NCI-H1092 (cell line): ENCODE measurements around the gene GALNT7.
"Not testable (repeated sequence)": the region's sequence is repeated elsewhere in the genome, so short reads cannot be mapped to it uniquely, and the experiment has no call there.

ENCODE experiments used
- DNase-seq: peaks from one replicate; lab custom pipeline; 2025; lab: John Stamatoyannopoulos, UW

The GALNT7 gene

DNA sequence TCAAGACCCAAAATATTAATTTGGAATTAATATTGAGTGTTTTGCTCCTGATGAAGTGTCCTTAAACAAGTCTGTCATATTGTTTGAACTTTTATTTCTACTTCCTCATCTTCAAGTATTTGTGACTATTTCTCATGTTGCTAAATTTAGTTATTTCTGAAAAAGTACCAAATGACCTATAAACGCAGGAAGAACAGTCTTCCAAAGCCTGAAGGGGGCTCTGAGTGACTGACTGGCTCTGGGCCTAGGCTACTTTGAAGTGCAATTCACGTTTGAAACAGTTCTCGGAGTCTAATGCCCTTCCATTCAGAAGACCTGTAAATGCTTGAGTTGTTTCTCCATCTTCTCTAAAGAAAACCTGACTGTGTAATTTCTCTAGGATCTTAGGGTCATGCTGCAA, 26.5 kb downstream of the GALNT7 start:
- DNase-seq = no peak

DNA sequence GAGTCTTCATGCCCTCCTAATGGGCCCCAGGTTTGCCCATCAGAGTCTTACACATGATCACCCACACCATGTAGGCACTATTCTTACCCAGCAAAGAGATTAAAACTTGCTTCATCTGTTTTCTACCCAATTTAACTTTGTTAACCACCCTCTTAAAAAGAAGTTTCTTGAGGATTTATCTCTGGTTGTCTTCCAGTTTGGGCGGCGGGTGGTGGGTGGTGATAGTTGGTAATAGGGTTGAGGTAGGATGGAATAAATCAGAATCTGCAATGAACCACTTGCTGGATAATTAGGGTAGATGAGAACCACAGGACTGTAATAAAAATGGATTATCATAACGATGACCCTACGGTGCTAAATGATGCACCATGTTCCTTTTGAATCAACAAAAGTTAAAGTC, 30.9 kb downstream of the GALNT7 start:
- no peak for DNase-seq

DNA sequence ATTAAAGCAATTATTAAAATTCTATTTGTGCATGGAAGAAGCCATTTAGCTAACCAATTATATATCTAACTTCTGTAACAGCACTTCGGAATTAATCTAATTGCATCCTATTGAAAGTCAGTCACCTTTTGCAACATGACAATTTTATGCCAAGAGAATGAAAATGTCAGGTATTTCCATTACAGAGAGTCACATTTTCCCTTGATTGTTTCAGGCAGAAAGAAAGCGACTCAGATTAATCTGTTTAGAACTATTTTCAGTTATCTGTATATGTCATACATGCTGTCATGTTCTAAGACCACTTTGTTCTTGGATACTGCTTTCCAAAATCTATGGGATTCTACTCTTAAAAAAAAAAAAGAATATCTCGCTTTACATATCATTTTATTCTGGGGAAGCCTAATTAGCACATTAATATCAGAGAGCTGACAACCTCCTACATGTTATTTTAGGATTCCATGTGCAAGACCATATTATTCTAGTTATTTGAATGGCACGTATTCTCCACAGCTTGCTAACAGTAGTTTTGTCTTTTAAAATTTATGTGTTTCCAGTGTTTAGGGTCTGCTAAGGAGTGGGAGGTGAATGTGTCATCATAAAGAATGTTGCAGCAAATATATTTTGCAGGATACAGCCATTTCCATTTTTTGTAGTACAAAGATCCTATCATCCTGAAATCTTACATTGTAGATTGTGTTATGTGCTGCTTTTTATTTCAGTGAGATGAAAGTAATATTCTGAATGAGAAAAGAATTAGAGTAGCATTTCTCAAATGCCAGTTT, 31.7 kb downstream of the GALNT7 start:
- DNase-seq = no peak

DNA sequence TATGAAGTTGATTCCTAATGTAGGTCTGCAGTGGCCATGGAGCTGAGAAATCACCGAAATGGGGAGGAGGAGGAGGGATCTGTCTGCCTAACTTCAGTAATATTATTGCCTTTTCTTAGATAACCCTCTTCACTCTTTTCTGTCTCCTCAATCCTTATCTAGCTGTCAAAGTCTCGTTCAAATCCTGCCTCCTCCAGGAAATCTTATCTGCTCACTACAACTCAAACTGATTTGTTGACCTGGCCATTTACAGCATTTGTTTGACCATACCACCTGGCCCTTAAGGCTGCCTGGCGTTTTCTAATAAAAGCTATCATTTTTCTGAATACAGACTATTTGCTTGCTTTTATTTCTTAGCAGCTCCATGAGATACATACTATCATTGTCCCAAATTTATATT, 33.8 kb downstream of the GALNT7 start:
- DNase-seq = no peak

DNA sequence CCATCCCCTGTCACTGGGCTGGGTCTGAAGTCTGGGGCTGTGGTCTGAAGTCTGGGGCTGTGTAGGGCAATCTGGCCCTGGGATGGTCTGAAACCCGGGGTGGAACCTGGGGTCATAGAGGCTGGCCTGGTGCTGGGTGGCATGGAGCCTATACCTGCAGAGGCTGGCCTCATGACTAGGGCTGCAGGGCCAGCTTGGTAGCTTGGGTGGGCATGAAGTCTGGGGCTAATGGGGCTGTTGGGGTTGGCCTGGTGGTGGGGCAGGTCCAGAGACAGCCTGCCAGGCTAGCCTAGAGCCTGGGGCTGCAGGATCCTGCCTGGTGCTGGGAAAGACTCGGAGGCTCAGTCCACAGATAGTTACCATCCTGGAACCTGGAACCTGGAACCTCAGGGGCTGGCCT, 37.0 kb downstream of the GALNT7 start:
- DNase-seq = no peak

DNA sequence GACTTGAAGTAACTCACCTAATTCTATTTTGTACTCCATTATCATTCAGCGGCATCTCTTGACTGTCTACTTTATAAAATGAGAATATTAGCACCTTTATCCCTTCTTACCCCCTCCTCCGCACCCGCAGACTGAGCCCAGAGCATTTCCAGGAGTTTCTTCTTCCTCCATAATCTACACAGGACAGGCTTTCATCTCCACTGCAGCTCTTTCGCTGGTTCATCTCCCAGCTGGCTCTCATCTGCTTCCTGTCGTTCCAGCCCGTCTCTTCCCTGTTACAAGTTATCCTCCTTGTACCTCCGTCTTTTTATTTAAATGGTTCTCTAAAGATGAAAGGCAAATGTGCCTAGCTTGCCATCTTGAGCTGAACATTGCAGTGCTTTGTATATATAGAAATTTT, 39.8 kb downstream of the GALNT7 start:
- DNase-seq = no peak

DNA sequence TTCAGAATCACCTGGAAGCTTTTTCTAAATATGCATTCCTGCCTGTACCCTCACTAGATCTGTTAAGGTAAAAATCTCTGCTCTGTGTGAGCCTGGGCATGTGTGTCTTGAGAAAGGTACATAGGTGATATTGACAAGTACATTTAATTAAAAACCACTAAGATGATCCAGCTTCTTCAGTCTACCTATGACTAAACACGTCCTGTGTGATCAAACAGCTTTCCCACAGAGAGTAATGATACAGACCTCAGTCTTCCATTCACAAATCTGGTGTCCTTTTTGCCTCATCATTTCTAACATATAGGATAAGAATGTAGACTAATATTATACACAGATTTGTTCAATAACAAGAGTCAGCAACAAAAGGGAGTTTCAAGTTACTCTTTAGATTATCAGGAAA, 42.6 kb downstream of the GALNT7 start:
- DNase-seq = no peak

DNA sequence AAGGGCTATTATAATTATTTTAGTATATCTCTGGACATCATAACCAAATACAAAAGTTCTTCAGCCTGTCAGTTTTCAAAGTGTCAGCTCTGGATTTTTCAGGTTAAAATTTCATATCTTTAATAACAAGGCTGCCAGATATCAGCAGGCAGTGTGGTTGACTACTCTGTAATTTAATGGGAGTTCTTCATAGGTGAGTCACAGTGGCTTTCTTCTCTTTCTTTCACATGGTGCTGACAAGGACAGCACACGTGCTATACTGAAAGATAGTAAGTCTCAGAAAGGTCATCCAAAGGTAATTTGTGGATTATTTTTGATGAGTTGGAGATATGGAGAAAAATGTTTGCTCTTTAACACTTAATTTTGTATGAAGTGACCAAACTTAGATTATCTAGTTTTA, 43.2 kb downstream of the GALNT7 start:
- DNase-seq = no peak

DNA sequence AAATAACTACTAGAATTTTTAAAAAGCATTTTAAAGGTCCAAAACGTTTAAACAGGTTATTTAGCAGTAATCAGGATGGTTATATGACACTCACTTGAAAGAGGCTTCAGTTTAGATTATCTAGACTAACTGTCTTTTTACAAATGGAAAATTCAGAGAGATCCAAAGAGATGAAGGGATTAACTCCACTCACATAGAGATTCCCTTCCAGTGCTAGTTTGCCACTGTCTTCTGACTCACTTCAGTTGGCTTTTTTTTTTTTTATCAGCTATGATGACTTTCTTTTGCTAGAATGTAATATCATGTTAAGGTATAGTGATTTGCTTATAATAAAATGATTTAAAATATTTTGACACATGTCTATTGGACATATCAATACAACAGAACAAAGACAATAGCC, 43.8 kb downstream of the GALNT7 start:
- DNase-seq = no peak

DNA sequence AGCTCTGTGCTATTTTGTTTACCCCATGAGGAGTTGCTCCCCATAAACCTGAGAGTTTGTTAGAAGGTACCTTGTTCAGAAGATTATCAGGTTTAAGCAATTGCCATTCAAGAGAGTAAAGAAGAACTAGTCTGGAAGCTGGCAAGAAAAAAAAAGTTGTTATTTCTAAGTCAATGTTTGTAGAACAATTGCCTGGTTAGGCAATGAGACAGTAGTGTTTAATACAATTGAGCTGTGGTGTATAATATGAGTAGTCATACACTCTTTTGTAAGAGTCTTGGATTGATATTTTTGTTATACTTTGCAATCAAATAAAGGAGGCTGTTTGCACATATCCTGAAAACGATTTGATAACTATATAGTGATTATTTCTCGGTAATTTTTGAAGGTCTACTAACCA, 44.7 kb downstream of the GALNT7 start:
- no peak for DNase-seq

DNA sequence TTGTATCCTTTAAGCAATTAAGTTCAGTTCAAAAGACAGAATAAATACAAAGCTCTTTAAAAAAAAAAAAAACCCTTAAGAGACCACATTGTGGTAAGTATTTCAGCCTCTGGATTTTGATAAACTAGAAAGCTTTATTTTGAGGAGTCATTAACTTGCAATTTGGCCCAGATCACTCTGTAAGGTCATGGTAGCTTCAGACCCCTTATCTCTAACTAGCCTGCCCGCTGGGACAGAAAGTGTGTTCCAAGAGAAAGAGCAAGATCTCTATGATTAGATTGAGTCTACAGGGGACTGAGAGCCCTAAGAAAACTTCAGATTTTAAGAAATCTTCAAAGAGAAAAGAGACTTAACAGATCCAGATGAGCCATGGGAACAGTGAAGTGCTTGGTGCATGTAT, 45.6 kb downstream of the GALNT7 start:
- no peak for DNase-seq

DNA sequence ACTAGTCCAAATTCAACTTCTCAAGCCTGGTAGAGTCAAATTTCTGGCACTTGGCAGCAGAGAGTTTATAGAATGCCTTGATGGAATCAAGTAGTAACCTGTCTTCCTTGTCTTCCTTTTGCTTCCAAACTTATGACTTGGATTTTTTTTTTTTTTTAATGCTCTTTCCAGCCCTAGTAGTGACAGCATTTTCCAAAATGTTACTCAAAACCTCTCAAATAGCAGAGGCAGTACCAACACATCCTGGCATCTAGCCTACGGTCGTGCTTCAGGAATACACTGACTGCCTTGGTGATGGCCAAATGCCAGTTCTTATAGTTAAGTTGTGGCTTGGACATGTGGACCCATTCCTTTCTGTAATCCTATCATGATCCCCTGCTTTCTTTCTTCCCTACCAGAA, 46.0 kb downstream of the GALNT7 start:
- no peak for DNase-seq

DNA sequence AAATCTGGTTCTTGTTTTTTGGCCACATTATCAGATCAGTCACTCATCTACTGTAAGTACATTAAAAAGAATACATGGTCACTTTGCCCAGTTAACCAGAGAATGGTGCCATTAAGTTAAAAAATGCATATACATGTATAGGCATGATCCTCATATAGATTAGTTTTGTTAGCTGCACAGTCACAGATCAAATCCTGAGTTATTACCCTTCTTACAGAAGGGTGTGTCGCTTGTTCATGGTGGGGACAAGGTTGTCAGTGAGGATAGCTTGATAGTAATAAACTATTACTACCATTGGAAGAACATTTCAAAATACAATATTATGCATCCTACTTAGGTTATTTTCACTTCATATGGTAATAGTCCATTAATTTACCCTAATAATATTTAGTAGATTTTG, 48.5 kb downstream of the GALNT7 start:
- no peak for DNase-seq

DNA sequence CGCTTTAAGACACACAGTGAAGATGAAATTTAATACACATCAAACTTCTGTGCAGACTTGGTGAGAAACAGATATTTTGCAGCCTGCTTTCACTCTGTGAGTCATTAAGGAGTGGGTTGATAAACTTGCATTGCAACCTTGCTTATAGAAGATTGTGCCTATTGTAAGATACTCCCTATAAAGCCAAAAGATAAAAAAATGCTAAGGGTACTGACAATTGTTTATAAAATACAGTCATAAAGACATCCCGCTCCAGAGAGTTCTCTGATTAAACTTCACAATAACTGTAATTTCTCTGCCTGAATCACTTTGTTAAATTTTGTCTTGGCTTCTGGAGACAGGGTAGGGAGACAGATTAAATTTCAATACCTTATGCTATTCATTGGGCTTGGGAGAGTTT, 49.1 kb downstream of the GALNT7 start:
- DNase-seq = no peak

DNA sequence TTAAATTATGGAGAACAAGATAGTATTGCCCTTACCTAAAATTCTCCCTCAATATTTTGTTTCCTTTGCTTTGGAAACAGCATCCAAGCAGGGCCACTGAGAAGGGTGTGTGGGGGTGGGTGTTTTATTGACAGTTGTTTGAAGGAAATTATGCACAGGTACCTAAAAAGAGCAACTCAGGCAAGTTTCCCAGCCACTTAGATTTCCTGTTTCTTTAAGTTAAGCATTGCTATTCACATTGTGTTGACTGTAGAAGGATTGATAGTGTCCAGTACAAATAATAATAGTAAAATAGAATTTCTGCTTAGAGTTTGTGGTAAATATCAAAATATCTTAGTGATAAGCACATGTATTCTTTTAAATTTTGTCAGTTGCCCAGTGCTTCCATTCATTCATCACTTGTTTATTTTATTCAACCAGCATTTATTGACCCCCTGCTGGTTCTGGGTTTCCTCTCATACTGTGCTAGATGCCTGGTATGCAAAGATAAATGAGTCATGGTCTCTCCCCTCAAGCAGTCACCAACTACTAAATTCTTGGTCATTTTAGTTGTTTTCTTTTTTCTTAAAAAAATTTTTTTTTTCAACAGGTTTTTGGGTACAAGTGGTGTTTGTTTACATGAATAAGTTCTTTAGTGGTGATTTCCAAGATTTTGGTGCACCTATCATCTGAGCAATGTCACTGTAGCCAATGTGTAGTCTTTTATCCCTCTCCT, 50.0 kb downstream of the GALNT7 start:
- DNase-seq = no peak

DNA sequence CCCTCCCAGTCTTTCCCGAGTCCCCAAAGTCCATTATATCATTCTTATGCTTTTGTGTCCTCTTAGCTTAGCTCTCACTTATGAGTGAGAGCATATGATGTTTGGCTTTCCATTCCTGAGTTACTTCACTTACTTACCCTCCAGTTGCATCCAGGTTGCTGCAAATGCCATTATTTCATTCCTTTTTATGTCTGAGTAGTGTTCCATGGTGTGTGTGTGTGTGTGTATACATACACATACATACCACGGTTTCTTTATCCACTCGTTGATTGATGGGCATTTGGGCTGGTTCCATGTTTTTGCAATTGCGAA, 50.5 kb downstream of the GALNT7 start:
- not testable (repeated sequence) for DNase-seq

DNA sequence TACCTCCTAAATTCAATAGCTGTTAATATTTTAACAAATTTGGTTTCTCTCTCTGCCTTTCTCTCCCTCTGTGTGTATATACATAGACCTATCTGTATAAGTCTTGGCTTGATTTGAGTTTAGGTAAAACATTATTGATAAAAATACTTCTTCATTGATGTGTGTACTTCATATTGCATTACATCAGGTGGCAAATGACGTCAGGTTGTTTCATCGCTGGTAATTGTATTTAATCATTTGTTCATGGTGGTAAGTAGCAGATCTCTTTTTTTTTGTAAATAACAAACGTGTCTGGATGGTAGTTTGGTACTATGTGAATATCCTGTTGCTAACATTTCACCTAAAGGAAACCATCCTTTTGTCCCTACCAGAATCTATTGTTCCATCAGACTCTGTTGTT, 55.1 kb downstream of the GALNT7 start:
- DNase-seq = no peak

DNA sequence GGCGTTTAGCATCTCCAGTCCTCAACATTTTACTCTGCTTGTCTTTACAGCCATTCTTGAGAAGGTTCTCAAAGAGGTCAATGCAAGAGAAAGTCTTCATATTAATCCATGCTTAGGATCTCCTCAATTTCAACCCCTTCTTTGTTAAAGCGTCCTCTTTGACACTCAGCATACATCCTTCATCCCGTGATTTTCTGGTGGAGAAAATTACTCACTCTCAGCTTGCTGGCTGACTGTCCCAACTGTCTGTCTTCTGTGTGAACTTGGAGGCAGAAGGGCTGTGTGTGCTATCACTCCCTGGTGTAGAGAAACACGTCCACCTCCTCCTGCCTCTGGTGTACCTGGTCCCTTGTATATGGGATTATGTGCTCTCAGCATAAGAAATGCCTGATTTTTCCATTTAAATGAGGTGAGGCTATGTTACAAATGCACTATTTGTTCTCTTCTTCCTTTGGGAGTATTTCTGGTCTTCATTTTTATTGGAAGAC, 57.8 kb downstream of the GALNT7 start:
- no peak for DNase-seq

DNA sequence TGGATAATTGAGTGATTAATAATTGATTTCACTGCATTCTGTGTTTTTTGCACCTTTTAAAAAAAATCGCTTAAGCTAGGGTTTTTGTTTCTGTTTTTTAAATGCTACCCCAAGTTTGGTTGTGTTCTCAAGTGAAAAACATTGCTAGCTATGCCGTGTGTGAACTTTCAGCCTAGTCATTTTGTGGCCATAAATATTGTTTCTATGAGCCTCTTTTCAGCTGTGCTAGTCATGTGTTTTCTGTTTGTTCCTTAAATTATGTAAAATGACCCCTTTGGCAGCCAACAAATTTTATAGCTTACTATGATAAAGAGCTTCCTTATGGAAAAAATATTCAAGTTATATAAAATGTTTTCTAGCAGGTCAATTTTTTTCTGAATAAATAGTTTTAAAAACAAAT, 59.1 kb downstream of the GALNT7 start:
- no peak for DNase-seq

DNA sequence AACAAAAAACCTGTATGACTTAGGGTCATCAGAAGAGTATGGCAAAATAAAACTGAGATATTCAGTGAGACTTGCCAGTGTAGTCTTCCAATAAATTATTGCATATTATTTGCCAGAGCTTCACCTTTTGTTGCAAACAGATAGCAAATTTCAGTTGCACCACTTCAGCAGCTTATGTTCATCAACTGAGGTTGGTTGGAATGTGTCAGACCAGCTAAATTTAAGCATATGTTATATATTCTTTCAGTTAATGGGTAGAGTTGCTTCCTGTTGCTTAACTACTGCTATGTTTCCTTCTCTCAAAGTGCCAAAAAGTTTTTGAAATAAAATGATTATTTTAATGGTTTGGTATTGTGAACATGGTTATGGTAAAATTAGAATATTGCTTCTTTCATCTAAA, 61.5 kb downstream of the GALNT7 start:
- DNase-seq = no peak

DNA sequence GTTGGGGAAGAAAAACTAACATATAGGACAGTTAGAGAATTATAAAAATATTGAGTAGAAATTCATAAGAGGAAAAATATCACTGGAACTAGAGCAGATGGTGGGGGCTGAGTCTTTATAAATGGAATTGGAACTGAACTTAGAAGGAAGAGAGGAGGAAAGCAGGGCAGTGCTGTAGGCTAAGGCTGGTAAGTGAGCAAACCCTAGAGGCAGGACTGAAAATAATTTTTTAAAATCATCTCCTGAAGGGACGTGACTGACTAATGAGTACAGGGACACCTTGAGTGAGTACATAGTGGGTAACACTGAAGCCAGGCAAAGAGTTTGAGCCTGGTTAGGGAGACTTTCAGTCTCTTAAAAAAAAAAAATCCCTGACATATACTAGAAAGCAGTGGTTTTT, 63.3 kb downstream of the GALNT7 start:
- no peak for DNase-seq

DNA sequence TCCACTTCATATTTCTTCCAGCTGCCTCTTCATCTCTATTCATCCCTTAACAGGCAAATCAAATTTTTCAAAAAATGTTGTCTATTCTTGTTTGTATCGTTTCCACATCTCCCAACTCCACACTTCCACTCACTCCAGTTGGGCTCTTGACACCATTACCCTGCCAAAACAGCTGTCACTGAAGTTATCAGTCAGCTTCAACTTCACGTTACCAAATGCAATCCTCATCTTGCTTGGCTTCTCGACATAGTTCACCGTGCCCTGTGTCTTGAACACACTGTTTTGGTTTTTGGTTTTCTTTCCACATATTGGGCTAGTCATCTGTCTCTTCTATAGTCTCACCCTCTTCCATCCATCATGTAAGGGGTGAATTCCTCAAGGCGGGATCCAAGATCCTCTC, 65.2 kb downstream of the GALNT7 start:
- no peak for DNase-seq

DNA sequence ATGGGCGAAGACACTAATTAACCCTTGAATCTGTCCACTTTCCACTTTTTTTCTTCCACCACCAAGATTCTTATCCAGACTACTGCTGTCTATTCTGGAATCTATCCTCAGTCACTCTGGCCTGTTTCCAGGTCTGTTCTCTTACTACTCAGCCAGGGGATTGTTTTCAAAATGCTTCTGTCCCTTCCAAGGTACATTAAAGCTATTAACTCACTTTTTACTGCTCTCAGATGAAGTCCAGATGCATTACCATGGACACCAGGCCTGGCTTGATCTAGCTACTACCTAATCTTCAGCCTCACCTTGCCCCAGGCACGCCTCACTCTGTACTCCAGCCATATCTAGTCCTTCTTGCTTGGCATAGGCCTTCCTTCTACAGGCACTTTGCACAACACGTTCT, 66.4 kb downstream of the GALNT7 start:
- no peak for DNase-seq

DNA sequence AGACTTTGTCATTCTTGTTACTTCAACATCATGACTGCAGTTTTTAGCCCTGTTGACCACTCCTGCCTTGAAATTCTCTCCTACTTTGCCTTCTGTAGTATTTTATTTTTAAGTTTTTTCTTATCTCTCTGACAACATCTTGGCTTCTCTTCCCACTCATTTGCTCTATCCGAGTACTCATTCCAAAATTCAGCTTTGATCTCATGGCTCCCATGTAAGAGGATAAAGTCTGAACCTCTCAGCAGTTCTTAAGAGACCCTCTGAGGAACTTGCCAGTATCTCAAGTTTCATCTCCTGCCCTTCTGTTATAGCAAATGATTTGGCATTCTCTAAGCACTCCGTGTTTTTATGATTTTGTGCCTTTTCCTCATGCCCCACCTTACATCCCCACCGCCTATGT, 67.7 kb downstream of the GALNT7 start:
- DNase-seq = no peak
